HCT116 (cell line): ENCODE measurements around the gene OR7C1. TPM values are rescaled to one million over a fixed set of nuclear protein-coding genes. Genes with fewer than 3 reads are reported as not detected.
A peak's percentile ranks its signal among the peaks of the same experiment; 100 is the strongest.
"Not testable (repeated sequence)": the region's sequence is repeated elsewhere in the genome, so short reads cannot be mapped to it uniquely, and the experiment has no call there.

Experiments used
- ATAC-seq: fragments of 200-7000 bp; cut with Tn5 transposase; 2 replicates; pipeline ENCODE4 v1.9.1; 2020; ENCODE audit warnings: mild to moderate bottlenecking, moderate library complexity
- BruUV-seq: library from RNA; stranded (reverse); fragments of 400-500 nt; replicated peaks from 2 replicates; lab custom pipeline; 2021; lab: Mats Ljungman, UMichigan
- CTCF ChIA-PET: fragments of 300-600 bp; sonication (Branson Sonifier 250); formaldehyde crosslinking; loops from one replicate; lab custom pipeline; 2021; ENCODE audit warnings: antibody characterized with exemption; lab: Charles Lee
- POLR2A ChIA-PET: fragments of 300-600, 350-600 bp; sonication (Branson Sonifier 250); formaldehyde crosslinking; loops from one replicate; lab custom pipeline; 2021; ENCODE audit warnings: antibody characterized with exemption; lab: Charles Lee
- RAD21 ChIA-PET, 2 experiments: fragments of 300-600 bp; sonication (Branson Sonifier 250); formaldehyde crosslinking; loops; one replicate each; lab custom pipeline; 2023; ENCODE audit warnings: low total read pairs in 2 of 2; ENCODE audit not compliant: uncharacterized antibody in 2 of 2, unreplicated experiment in 2 of 2, low non-redundant PET in 1 of 2; lab: Charles Lee
- DNase-seq: peaks from one replicate; pipeline ENCODE4 v3.0.0-alpha.2; 2010; ENCODE audit warnings: low read depth, low spot score
- H2AFZ ChIP-seq: fragments of 200-600 bp; shearing (Covaris generic), sonication (generic); 2 replicates; pipeline ENCODE4 v1.6.1; 2017; ENCODE audit warnings: low read depth, mixed run types, mixed read lengths, antibody characterized with exemption, low read length; ENCODE audit not compliant: poor library complexity, severe bottlenecking
- H3K27ac ChIP-seq: 2 replicates; pipeline ENCODE4 v1.5.1; 2012; ENCODE audit warnings: low read depth, low read length
- H3K27me3 ChIP-seq: fragments of 200-600 bp; sonication (generic); 2 replicates; pipeline ENCODE4 v1.6.1; 2016; ENCODE audit warnings: mixed run types, low read length, mixed read lengths; ENCODE audit not compliant: insufficient read depth
- H3K36me3 ChIP-seq, 2 experiments: fragments of 200-500 bp in 1 of 2; fragments of 200-600 bp in 1 of 2; sonication (Bioruptor generic) in 1 of 2; sonication (generic) in 1 of 2; 2 replicates each; pipeline versions ENCODE4 v1.5.1 to v1.6.1; 2014 to 2016; ENCODE audit warnings: low read length in 2 of 2, inconsistent platforms in 1 of 2, mixed read lengths in 1 of 2, mixed run types in 1 of 2; ENCODE audit not compliant: insufficient read depth in 2 of 2, control insufficient read depth in 1 of 2
- H3K4me1 ChIP-seq, 2 experiments: fragments of 200-600 bp in 1 of 2; sonication (generic) in 1 of 2; 2 replicates each; pipeline versions ENCODE4 v1.5.1 to v1.6.1; 2012 to 2017; ENCODE audit warnings: low read length in 2 of 2, inconsistent platforms in 1 of 2, mild to moderate bottlenecking in 1 of 2, mixed read lengths in 1 of 2, mixed run types in 1 of 2, moderate library complexity in 1 of 2; ENCODE audit not compliant: insufficient read depth in 2 of 2, control insufficient read depth in 1 of 2
- H3K4me2 ChIP-seq: fragments of 200-600 bp; sonication (generic); 2 replicates; pipeline ENCODE4 v1.6.1; 2017; ENCODE audit warnings: mixed run types, low read length, mixed read lengths
- H3K4me3 ChIP-seq, 2 experiments: fragments of 200-600 bp in 1 of 2; sonication (generic) in 1 of 2; replicated peaks in 1 of 2; 2 replicates each; pipeline ENCODE4 v1.5.1; 2011 to 2016; ENCODE audit warnings: low read length in 2 of 2, control low read depth in 1 of 2, low read depth in 1 of 2, mild to moderate bottlenecking in 1 of 2, mixed read lengths in 1 of 2, mixed run types in 1 of 2
- H3K79me2 ChIP-seq: fragments of 200-600 bp; sonication (generic); 2 replicates; pipeline ENCODE4 v1.6.1; 2017; ENCODE audit warnings: mild to moderate bottlenecking, mixed run types, low read length, moderate library complexity, mixed read lengths; ENCODE audit not compliant: insufficient read depth
- H3K9ac ChIP-seq: fragments of 200-600 bp; sonication (generic); 2 replicates; pipeline ENCODE4 v1.6.1; 2016; ENCODE audit warnings: low read length, mixed read lengths
- H3K9me2 ChIP-seq: fragments of 200-600 bp; sonication (generic), shearing (Covaris generic); 2 replicates; pipeline ENCODE4 v1.6.1; 2017; ENCODE audit warnings: mixed run types, mild to moderate bottlenecking, moderate library complexity; ENCODE audit not compliant: insufficient read depth
- H3K9me3 ChIP-seq, 2 experiments: fragments of 200-500 bp in 1 of 2; fragments of 200-600 bp in 1 of 2; sonication (Bioruptor generic) in 1 of 2; sonication (generic) in 1 of 2; 2 replicates each; pipeline ENCODE4 v1.6.1; 2014 to 2017; ENCODE audit warnings: low read length in 2 of 2, mixed read lengths in 2 of 2, inconsistent platforms in 1 of 2, low read depth in 1 of 2, mild to moderate bottlenecking in 1 of 2, mixed run types in 1 of 2, moderate library complexity in 1 of 2; ENCODE audit not compliant: control insufficient read depth in 1 of 2, insufficient read depth in 1 of 2
- H4K20me1 ChIP-seq: fragments of 200-600 bp; sonication (generic), shearing (Covaris generic); 2 replicates; pipeline ENCODE4 v1.6.1; 2017; ENCODE audit warnings: mixed run types, mild to moderate bottlenecking, moderate library complexity; ENCODE audit not compliant: insufficient read depth
- ELF1 ChIP-seq: IDR thresholded peaks from 2 replicates; pipeline ENCODE4 v1.6.1; 2012; ENCODE audit warnings: low read depth, borderline replicate concordance
- JUND ChIP-seq: IDR thresholded peaks from 2 replicates; pipeline ENCODE4 v1.6.1; 2012
- POLR2AphosphoS5 ChIP-seq: IDR thresholded peaks from 2 replicates; pipeline ENCODE4 v1.6.1; 2011; ENCODE audit warnings: mild to moderate bottlenecking, low read depth, low read length, moderate library complexity
- SP1 ChIP-seq: IDR thresholded peaks from 2 replicates; pipeline ENCODE4 v1.6.1; 2012; ENCODE audit warnings: low read depth
- TCF7L2 ChIP-seq: IDR thresholded peaks from 2 replicates; pipeline ENCODE4 v1.7.0; 2011; ENCODE audit warnings: borderline replicate concordance, inconsistent platforms; ENCODE audit not compliant: insufficient read depth, insufficient read length; ENCODE audit errors: extremely low read depth
- YY1 ChIP-seq: IDR thresholded peaks from 2 replicates; pipeline ENCODE4 v1.6.1; 2011; ENCODE audit warnings: low read length, low read depth, moderate library complexity, mild to moderate bottlenecking; ENCODE audit not compliant: insufficient replicate concordance; ENCODE audit errors: extremely low read depth
- intact Hi-C: fragments of 100-400 bp; cut with micrococcal nuclease; formaldehyde crosslinking; loops from 2 replicates; pipeline ENCODE4 v1.10.0; 2022
- total RNA-seq: library from RNA; stranded (reverse); gene quantifications from one replicate; pipeline ENCODE4 v1.2.1, GENCODE V29; 2021; ENCODE audit not compliant: unreplicated experiment
- TF ChIP-seq, protein P1 (sequence below): IDR thresholded peaks from 2 replicates; pipeline ENCODE4 v1.6.1; 2012
- TF ChIP-seq, protein P2 (sequence below): IDR thresholded peaks from 2 replicates; pipeline ENCODE4 v1.6.1; 2011; ENCODE audit warnings: mild to moderate bottlenecking, low read length, moderate library complexity; ENCODE audit not compliant: insufficient replicate concordance; ENCODE audit errors: extremely low read depth
- TF ChIP-seq, protein P3 (sequence below): IDR thresholded peaks from 2 replicates; pipeline ENCODE4 v1.6.1; 2012
- TF ChIP-seq, protein P4 (sequence below), 3 experiments: fragments of 200-600 bp in 1 of 3; sonication (generic) in 1 of 3; IDR thresholded peaks in 2 of 3; conservative IDR thresholded peaks in 1 of 3; 2 replicates each; pipeline ENCODE4 v1.5.1; 2012 to 2017; ENCODE audit warnings: low read depth in 2 of 3, low read length in 2 of 3, antibody characterized with exemption in 1 of 3, borderline replicate concordance in 1 of 3, control low read depth in 1 of 3, mild to moderate bottlenecking in 1 of 3, mixed read lengths in 1 of 3, mixed run types in 1 of 3, moderate library complexity in 1 of 3; ENCODE audit not compliant: insufficient read depth in 1 of 3

The OR7C1 gene
- total RNA-seq, 1 experiment from 2014 or later, result not detected

DNA sequence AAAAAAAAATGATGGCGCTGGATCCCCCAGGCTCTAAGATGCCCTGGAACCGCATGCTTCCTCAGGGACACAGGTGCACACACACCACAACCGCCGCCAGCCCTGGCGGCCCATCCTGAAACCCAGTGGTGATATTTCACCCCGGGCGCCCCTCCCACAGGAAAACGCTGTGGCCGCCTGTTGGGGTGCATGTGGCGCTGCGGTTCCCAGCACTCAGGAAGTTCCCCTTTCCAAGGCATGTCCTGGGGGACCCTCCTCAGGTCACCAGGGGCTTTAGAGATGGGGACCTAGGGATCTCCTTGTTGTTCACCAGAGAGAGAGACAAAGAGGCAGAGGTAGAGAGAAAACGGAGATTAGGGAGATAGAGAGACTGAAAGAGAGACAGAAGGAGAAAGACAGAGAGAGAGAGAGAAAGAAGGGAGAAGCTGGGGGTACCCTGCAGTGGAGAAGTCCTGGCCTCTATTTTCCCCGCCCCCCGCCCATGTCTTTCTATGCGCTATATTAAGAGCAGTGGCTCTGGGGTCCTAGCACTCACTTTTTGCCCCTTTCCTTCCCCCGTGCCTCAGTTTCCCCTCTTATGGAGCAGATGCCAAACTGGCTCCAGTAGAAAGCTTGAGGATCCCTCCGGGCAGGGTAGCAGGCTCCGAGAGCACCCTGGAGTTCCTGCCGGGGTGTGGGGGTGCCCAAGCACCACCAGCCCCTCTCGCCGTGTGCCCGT lies 59.0 kb downstream of the OR7C1 start:
- POLR2A ChIA-PET, result interaction anchor here (0.6 to 1.5 kb wide), 7 partner anchors 9 to 202 kb away, joined by 3 to 5 read pairs (median 3); partner anchors contain the start of gene ZNF333
- Histone ChIP-seq H2AFZ (peak overlapping the region; percentile 46), H3K27ac (peak overlapping the region; percentile 58), H4K20me1 (no peaks in the 10 kb centered on the region), H3K27me3 (no peaks in the 10 kb centered on the region), H3K4me1 (peaks cover 6 to 8% of the 10 kb centered on the region in 2 experiments; a peak in 3 of 4 replicates), H3K9me3 (no peaks in the 10 kb centered on the region), H3K9me2 (no peaks in the 10 kb centered on the region), H3K36me3 (peaks cover 5 to 7% of the 10 kb centered on the region in 2 experiments; a peak in 1 of 4 replicates), H3K79me2 (0 out of 2 replicates have a peak, but pooled peaks cover 4% of the 10 kb centered on the region), H3K4me2 (peak overlapping the region; percentile 95), H3K9ac (peak overlapping the region; percentile 72), H3K4me3 (peak overlapping the region; percentile 74 to 80)
- RAD21 ChIA-PET, result interaction anchor here in 1 of 2 experiments (0.6 kb wide), 1 partner anchor 7 kb away, joined by 3 read pairs; no protein-coding TSS in a partner anchor
- CTCF ChIA-PET, result interaction anchor here (0.8 to 2.2 kb wide), 4 partner anchors 10 to 394 kb away, joined by 3 to 9 read pairs (median 3); partner anchors contain the start of genes NDUFB7 and ZNF333
- BruUV-seq, result no TSS peak
- TF ChIP-seq ELF1, result no peak
- TF ChIP-seq, protein P1, sequence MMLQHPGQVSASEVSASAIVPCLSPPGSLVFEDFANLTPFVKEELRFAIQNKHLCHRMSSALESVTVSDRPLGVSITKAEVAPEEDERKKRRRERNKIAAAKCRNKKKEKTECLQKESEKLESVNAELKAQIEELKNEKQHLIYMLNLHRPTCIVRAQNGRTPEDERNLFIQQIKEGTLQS, result no peak
- TF ChIP-seq JUND, result no peak
- no peak for TF ChIP-seq POLR2AphosphoS5
- TF ChIP-seq YY1, result no peak
- TF ChIP-seq, protein P2, sequence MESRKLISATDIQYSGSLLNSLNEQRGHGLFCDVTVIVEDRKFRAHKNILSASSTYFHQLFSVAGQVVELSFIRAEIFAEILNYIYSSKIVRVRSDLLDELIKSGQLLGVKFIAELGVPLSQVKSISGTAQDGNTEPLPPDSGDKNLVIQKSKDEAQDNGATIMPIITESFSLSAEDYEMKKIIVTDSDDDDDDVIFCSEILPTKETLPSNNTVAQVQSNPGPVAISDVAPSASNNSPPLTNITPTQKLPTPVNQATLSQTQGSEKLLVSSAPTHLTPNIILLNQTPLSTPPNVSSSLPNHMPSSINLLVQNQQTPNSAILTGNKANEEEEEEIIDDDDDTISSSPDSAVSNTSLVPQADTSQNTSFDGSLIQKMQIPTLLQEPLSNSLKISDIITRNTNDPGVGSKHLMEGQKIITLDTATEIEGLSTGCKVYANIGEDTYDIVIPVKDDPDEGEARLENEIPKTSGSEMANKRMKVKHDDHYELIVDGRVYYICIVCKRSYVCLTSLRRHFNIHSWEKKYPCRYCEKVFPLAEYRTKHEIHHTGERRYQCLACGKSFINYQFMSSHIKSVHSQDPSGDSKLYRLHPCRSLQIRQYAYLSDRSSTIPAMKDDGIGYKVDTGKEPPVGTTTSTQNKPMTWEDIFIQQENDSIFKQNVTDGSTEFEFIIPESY, result no peak
- TF ChIP-seq, protein P3, sequence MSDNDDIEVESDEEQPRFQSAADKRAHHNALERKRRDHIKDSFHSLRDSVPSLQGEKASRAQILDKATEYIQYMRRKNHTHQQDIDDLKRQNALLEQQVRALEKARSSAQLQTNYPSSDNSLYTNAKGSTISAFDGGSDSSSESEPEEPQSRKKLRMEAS, result peak; percentile 43; the same call in 1 of the 2 replicates
- TF ChIP-seq, protein P4, sequence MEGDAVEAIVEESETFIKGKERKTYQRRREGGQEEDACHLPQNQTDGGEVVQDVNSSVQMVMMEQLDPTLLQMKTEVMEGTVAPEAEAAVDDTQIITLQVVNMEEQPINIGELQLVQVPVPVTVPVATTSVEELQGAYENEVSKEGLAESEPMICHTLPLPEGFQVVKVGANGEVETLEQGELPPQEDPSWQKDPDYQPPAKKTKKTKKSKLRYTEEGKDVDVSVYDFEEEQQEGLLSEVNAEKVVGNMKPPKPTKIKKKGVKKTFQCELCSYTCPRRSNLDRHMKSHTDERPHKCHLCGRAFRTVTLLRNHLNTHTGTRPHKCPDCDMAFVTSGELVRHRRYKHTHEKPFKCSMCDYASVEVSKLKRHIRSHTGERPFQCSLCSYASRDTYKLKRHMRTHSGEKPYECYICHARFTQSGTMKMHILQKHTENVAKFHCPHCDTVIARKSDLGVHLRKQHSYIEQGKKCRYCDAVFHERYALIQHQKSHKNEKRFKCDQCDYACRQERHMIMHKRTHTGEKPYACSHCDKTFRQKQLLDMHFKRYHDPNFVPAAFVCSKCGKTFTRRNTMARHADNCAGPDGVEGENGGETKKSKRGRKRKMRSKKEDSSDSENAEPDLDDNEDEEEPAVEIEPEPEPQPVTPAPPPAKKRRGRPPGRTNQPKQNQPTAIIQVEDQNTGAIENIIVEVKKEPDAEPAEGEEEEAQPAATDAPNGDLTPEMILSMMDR (IDR thresholded peaks at IDR 0.05 in 2 of 3, conservative IDR thresholded peaks at IDR 0.05 in 1 of 3; ENCODE audit: borderline replicate concordance in 1 of 3, insufficient read depth in 1 of 3, low read depth in 2 of 3, low read length in 2 of 3), result 0 out of 6 replicates have a peak, but pooled peaks of 1 of the 3 experiments have one; percentile 13
- TF ChIP-seq SP1, result no peak
- no peak for TF ChIP-seq TCF7L2
- ATAC-seq, result peak; percentile 52
- no peak for DNase-seq
- intact Hi-C loops, result loop anchor here (2.0 kb wide), 1 partner anchor 201 kb away; no protein-coding TSS in a partner anchor

DNA sequence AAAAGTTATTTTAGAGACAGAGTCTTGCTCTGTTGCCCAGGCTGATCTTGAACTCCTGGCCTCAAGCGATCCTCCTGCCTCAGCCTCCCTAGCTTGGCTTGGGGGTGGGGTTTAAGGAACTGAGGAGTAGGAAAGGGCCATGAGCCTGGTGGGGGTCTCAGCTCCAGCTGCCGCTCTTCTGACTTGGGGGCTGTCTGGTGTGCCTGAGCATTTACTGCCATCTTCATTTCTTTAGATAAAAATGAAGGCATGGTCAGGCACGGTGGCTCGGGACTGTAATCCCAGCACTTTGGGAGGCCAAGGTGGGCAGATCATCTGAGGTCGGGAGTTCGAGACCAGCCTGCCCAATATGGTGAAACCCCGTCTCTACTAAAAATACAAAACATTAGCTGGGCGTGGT lies 59.7 kb downstream of the OR7C1 start:
- RAD21 ChIA-PET, DNase-seq, H3K36me3 ChIP-seq, ATAC-seq, BruUV-seq, H3K27me3 ChIP-seq, H3K27ac ChIP-seq, intact Hi-C loops, H3K4me1 ChIP-seq, H4K20me1 ChIP-seq, H3K9me2 ChIP-seq, H3K79me2 ChIP-seq, H2AFZ ChIP-seq, H3K9ac ChIP-seq, H3K9me3 ChIP-seq: not testable (repeated sequence)
- Histone ChIP-seq H3K4me2 (peak overlapping the region; percentile 95), H3K4me3 (peak overlapping the region; percentile 74 to 80)
- POLR2A ChIA-PET, result interaction anchor here (0.7 kb wide), 1 partner anchor 196 kb away, joined by 3 read pairs; no protein-coding TSS in a partner anchor
- CTCF ChIA-PET, result interaction anchor here (1.1 kb wide), 1 partner anchor 11 kb away, joined by 3 read pairs; no protein-coding TSS in a partner anchor
